ENCODE data around the gene CD58. TPM values are rescaled to one million over a fixed set of nuclear protein-coding genes. Genes with fewer than 3 reads are reported as not detected.

CD58 gene
- total and polyA plus RNA-seq, 9 of the 15 experiments (the other 6 are each of a cell fraction or from before 2014, with no cell fraction given) = 18.1 to 113 (median 37.4) TPM

DNA sequence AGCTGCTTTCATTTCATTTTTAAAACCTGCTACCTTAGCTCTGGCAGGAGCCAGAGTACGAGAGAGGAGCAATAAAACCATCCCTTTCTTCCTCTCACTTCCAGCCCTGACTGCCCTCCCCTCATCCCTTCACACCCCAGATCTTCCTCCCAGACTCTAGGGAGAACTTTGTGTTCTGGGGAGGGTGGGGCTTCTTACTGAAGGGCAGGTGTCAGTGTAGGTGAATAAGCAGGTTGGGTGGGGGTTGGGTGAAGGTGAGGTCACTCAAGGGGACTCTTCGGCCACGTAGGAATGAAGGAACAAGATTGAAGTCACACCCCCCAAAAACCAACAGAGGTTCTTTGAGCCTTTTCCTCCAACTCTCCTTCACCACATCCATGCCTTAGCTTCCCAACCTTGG is 88.9 kb downstream of the CD58 start:
- Histone ChIP-seq H3K27ac (ENCODE audit: extremely low read depth, low read depth, low read length) (no peak overlapping the region), H3K27me3 (ENCODE audit: control insufficient read depth in 2 of 2, insufficient read depth in 2 of 2, low read length in 2 of 2) (no peaks in the 10 kb centered on the region; a peak in 1 of 5 replicates), H3K9ac (ENCODE audit: insufficient read depth in 1 of 2, low read depth in 2 of 2, low read length in 2 of 2) (no peak overlapping the region), H3K4me2 (ENCODE audit: insufficient read depth, low read length) (no peak overlapping the region), H2AFZ (ENCODE audit: low read depth, low read length) (no peak overlapping the region), H4K20me1 (replicated peaks; ENCODE audit: control insufficient read depth, insufficient read depth, low read length) (no peaks in the 10 kb centered on the region), H3K4me3 (no peak overlapping the region), H3K36me3 (ENCODE audit: control insufficient read depth, insufficient read depth, low read length) (no peaks in the 10 kb centered on the region), H3K4me1 (replicated peaks in 1 of 2; ENCODE audit: control insufficient read depth in 2 of 2, insufficient read depth in 2 of 2, low read length in 2 of 2) (peaks cover 17 to 21% of the 10 kb centered on the region in 2 experiments; a peak in 3 of 5 replicates), H3K79me2 (ENCODE audit: control insufficient read depth, insufficient read depth, low read length) (no peaks in the 10 kb centered on the region), H3K9me1 (ENCODE audit: control insufficient read depth, insufficient read depth, low read length) (no peaks in the 10 kb centered on the region), H3K9me3 (replicated peaks; ENCODE audit: control insufficient read depth, insufficient read depth, low read depth, low read length) (no peaks in the 10 kb centered on the region)
- CTCF ChIA-PET (ENCODE audit: low intra/inter-chr PET ratio) = interaction anchor here (1.5 kb wide), 1 partner anchor 342 kb away, joined by 3 read pairs; no protein-coding TSS in a partner anchor
- intact Hi-C loops (cut with micrococcal nuclease) (no loop called here), in situ Hi-C loops (cut with MboI) (loop anchor here (5.0 kb wide), 1 partner anchor 120 kb away; no protein-coding TSS in a partner anchor)
- WGBS (ENCODE audit: insufficient coverage, low coverage, missing lambda C conversion rate) = 49% methylated on average over 3 of the region's 3 CpGs
- TF ChIP-seq DNMT1 (IDR thresholded peaks at IDR 0.05) = no peak
- no peak for FAIRE-seq
- BruUV-seq (replicated peaks) = no TSS peak
- ATAC-seq = no peak
- POLR2A ChIA-PET = interaction anchor here (1.2 to 1.7 kb wide), 2 partner anchors 12 to 328 kb away, joined by 3 to 5 read pairs; no protein-coding TSS in a partner anchor
- no peak for DNase-seq (ENCODE audit: extremely low read depth in 1 of 4, low spot score in 3 of 4)

DNA sequence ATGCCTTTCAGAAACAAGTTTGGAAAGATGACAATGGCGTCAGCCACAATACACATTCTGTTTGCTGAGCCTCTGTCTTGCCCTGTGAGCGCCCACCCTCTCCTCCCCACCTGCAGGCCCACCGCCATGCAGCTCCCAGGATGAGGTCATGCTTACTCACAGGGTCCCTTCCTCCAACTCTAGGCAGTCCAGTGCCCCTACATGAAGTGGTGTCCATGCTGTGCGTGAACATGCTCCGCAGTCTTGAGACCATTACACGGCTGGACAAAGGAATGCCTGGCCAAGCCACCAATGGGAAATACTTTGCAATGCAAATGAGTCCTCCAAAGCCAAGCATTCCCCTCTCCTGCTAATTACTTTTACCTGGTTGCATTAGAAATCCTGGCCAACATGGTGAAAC is 92.2 kb downstream of the CD58 start:
- H3K9me1 ChIP-seq (ENCODE audit: control insufficient read depth, insufficient read depth, low read length) = no peaks in the 10 kb centered on the region
- no peaks in the 10 kb centered on the region; a peak in 1 of 5 replicates for H3K27me3 ChIP-seq (ENCODE audit: control insufficient read depth in 2 of 2, insufficient read depth in 2 of 2, low read length in 2 of 2)
- H2AFZ ChIP-seq (ENCODE audit: low read depth, low read length) = no peak overlapping the region
- POLR2A ChIA-PET = interaction anchor here (1.0 to 2.8 kb wide), 4 partner anchors 12 to 26 kb away, joined by 3 to 13 read pairs (median 3); no protein-coding TSS in a partner anchor
- no peak for TF ChIP-seq HCFC1 (IDR thresholded peaks at IDR 0.05; ENCODE audit: low read depth, low read length)
- no peaks in the 10 kb centered on the region for H3K36me3 ChIP-seq (ENCODE audit: control insufficient read depth, insufficient read depth, low read length)
- no peak overlapping the region for H3K4me3 ChIP-seq
- no TSS peak for BruUV-seq (replicated peaks)
- DNase-seq (ENCODE audit: extremely low read depth in 1 of 4, low spot score in 3 of 4) = no peak
- 77% methylated on average over 5 of the region's 6 CpGs for WGBS (ENCODE audit: insufficient coverage, low coverage, missing lambda C conversion rate)
- H4K20me1 ChIP-seq (replicated peaks; ENCODE audit: control insufficient read depth, insufficient read depth, low read length) = no peaks in the 10 kb centered on the region
- intact Hi-C loops (cut with micrococcal nuclease) = loop anchor here (5.0 kb wide), 1 partner anchor 61 kb away; no protein-coding TSS in a partner anchor
- CTCF ChIA-PET (ENCODE audit: low intra/inter-chr PET ratio) = no interaction called here
- H3K9ac ChIP-seq (ENCODE audit: insufficient read depth in 1 of 2, low read depth in 2 of 2, low read length in 2 of 2) = no peak overlapping the region
- H3K9me3 ChIP-seq (replicated peaks; ENCODE audit: control insufficient read depth, insufficient read depth, low read depth, low read length) = no peaks in the 10 kb centered on the region
- H3K27ac ChIP-seq (ENCODE audit: extremely low read depth, low read depth, low read length) = no peak overlapping the region
- in situ Hi-C loops (cut with MboI) = no loop called here
- peaks cover 21 to 23% of the 10 kb centered on the region in 2 experiments; a peak in 4 of 5 replicates for H3K4me1 ChIP-seq (replicated peaks in 1 of 2; ENCODE audit: control insufficient read depth in 2 of 2, insufficient read depth in 2 of 2, low read length in 2 of 2)
- H3K79me2 ChIP-seq (ENCODE audit: control insufficient read depth, insufficient read depth, low read length) = no peaks in the 10 kb centered on the region
- no peak for ATAC-seq
- H3K4me2 ChIP-seq (ENCODE audit: insufficient read depth, low read length) = no peak overlapping the region
- FAIRE-seq = no peak
